ENCODE results near the gene RRAGD.

DNA sequence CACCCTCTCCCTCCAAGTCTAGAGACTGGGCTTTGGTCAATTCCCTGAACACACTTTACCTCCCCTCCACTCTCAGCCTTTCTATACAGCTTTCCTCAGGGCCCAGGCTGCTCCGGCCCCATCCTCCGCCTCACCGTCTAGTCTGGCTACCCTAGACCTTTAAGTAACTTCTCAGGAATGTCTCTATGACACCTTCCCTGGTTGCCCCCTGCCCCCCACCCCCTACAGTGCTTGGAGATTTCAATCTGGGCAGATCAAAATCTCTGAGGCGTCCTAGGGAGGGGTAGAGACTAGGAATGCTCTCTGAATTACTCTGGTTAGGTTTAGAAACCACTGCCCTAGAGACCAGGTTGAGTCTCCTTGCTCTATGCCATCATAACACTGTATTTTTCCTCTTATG, 65.6 kb downstream of the RRAGD start:
- TF ChIP-seq, protein P1, sequence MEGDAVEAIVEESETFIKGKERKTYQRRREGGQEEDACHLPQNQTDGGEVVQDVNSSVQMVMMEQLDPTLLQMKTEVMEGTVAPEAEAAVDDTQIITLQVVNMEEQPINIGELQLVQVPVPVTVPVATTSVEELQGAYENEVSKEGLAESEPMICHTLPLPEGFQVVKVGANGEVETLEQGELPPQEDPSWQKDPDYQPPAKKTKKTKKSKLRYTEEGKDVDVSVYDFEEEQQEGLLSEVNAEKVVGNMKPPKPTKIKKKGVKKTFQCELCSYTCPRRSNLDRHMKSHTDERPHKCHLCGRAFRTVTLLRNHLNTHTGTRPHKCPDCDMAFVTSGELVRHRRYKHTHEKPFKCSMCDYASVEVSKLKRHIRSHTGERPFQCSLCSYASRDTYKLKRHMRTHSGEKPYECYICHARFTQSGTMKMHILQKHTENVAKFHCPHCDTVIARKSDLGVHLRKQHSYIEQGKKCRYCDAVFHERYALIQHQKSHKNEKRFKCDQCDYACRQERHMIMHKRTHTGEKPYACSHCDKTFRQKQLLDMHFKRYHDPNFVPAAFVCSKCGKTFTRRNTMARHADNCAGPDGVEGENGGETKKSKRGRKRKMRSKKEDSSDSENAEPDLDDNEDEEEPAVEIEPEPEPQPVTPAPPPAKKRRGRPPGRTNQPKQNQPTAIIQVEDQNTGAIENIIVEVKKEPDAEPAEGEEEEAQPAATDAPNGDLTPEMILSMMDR (CRISPR knock-in tag; IDR thresholded peaks at IDR 0.05), result no peak
- no peak for TF ChIP-seq ZSCAN12 (CRISPR knock-in tag; IDR thresholded peaks at IDR 0.05)

All from HepG2 (cell line).